CD4-positive, alpha-beta T cell treated with Interleukin-6 for 4 hours (primary cell): ENCODE results near the gene TERB1.

Experiments
- DNase-seq: peaks from one replicate; pipeline ENCODE4 v3.0.0-alpha.2; 2020; ENCODE audit warnings: mixed read lengths

The TERB1 gene

GRCh38 chr16:66801320-66802105, at the start of gene TERB1:
Gene TERB1, minus strand, starts transcription at chr16:66801584. Its CDS starts 4,786 bp downstream, at chr16:66796798.
- DNase-seq, result no peak

GRCh38 chr16:66850115-66850815, 48.9 kb upstream of the TERB1 start:
- no peak for DNase-seq

GRCh38 chr16:66849549-66849948, 48.2 kb upstream of the TERB1 start:
- no peak for DNase-seq

- DNase-seq, result no peak
These were observed 47.6 kb upstream of the TERB1 start for GRCh38 chr16:66849021-66849420.

GRCh38 chr16:66848172-66848571, 46.8 kb upstream of the TERB1 start:
- no peak for DNase-seq

- DNase-seq, result no peak
These were observed 46.2 kb upstream of the TERB1 start for GRCh38 chr16:66847533-66848067.

- no peak for DNase-seq
These were observed 45.4 kb upstream of the TERB1 start for GRCh38 chr16:66846831-66847230.

- no peak for DNase-seq
These were observed 44.9 kb upstream of the TERB1 start for GRCh38 chr16:66846266-66846665.

- DNase-seq, result no peak
These were observed 44.4 kb upstream of the TERB1 start for GRCh38 chr16:66845791-66846221.

- no peak for DNase-seq
These were observed 43.7 kb upstream of the TERB1 start for GRCh38 chr16:66845080-66845410.

GRCh38 chr16:66844342-66845079, 43.1 kb upstream of the TERB1 start, which contains the start of gene CA7:
Gene CA7, plus strand, starts transcription at chr16:66844414. Its CDS starts 74 bp downstream, at chr16:66844488.
- DNase-seq, result no peak

- DNase-seq, result no peak
These were observed 42.6 kb upstream of the TERB1 start for GRCh38 chr16:66844009-66844341.

GRCh38 chr16:66843191-66843590, 41.8 kb upstream of the TERB1 start:
- DNase-seq, result no peak

GRCh38 chr16:66842765-66843164, 41.4 kb upstream of the TERB1 start:
- no peak for DNase-seq

GRCh38 chr16:66841366-66841765, 40.0 kb upstream of the TERB1 start:
- DNase-seq, result no peak

GRCh38 chr16:66840883-66841282, 39.5 kb upstream of the TERB1 start:
- DNase-seq, result no peak

- DNase-seq, result no peak
These were observed 33.4 kb upstream of the TERB1 start for GRCh38 chr16:66834746-66835145.

- DNase-seq, result no peak
These were observed 31.4 kb upstream of the TERB1 start for GRCh38 chr16:66832661-66833305.

- DNase-seq, result no peak
These were observed 30.8 kb upstream of the TERB1 start for GRCh38 chr16:66832190-66832589.

GRCh38 chr16:66830422-66831404, 29.3 kb upstream of the TERB1 start, which contains the start of gene NAE1:
Gene NAE1, minus strand, starts transcription at chr16:66830976. Its CDS starts 77 bp downstream, at chr16:66830899.
- DNase-seq, result peak; percentile 91

GRCh38 chr16:66824006-66824405, 22.6 kb upstream of the TERB1 start:
- DNase-seq, result no peak

GRCh38 chr16:66814734-66815133, 13.3 kb upstream of the TERB1 start:
- DNase-seq, result no peak
